Measurements from ENCODE around the gene FAM3D.

FAM3D gene

DNA sequence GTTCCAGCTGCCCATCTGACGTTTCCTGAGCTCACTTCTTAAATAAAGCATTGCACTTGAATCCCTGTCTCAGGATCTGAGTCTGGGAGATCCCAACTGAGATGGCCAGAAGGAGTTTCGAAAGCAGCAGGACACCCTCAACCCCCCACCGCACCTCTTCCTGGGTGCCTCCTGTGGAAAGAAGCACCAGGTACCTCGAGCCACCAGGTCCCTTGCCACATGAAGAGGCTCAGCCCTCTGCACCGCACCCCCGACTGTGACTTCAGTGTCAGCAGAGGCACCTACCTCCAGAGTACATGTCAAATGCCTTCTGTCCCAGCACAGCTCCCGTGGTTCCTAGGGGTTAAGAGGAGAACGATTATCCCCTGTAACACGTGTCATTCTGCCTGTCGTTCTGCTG is 26.7 kb downstream of the FAM3D start:
- in situ Hi-C loops (cut with MboI; ENCODE audit: low pct_unique_long_range_greater_than_20kb, low sequenced_read_pairs, unreplicated experiment): loop anchor here (25.0 kb wide), 1 partner anchor 328 kb away; the partner anchor contains the start of genes HTD2 and RPP14
- TF ChIP-seq, protein P1, sequence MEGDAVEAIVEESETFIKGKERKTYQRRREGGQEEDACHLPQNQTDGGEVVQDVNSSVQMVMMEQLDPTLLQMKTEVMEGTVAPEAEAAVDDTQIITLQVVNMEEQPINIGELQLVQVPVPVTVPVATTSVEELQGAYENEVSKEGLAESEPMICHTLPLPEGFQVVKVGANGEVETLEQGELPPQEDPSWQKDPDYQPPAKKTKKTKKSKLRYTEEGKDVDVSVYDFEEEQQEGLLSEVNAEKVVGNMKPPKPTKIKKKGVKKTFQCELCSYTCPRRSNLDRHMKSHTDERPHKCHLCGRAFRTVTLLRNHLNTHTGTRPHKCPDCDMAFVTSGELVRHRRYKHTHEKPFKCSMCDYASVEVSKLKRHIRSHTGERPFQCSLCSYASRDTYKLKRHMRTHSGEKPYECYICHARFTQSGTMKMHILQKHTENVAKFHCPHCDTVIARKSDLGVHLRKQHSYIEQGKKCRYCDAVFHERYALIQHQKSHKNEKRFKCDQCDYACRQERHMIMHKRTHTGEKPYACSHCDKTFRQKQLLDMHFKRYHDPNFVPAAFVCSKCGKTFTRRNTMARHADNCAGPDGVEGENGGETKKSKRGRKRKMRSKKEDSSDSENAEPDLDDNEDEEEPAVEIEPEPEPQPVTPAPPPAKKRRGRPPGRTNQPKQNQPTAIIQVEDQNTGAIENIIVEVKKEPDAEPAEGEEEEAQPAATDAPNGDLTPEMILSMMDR (IDR thresholded peaks at IDR 0.05; ENCODE audit: extremely low read depth, insufficient read depth, missing control alignments): no peak
- no peak for DNase-seq (ENCODE audit: low spot score)

DNA sequence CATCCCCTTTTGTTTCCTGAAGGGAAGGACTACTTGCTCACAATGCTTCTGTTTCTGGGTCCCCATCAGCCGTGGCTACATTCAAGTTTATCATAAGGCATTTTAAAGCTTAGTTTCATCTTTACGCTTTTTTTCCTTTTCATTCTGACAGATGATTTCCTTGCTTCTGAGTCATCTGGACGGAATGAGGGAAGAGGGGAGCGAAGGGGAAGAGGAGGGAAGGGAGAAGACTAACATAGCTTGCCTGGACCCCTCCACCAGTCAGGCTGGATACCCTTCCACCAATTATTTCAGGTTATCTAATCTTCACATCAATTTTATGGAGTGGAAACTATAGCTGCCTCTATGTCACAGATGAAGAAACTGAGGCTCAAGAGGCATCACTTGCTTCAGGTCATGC is 27.6 kb downstream of the FAM3D start:
- TF ChIP-seq, protein P1 (IDR thresholded peaks at IDR 0.05; ENCODE audit: extremely low read depth, insufficient read depth, missing control alignments): no peak
- in situ Hi-C loops (cut with MboI; ENCODE audit: low pct_unique_long_range_greater_than_20kb, low sequenced_read_pairs, unreplicated experiment): loop anchor here (25.0 kb wide), 1 partner anchor 327 kb away; the partner anchor contains the start of genes HTD2 and RPP14
- DNase-seq (ENCODE audit: low spot score): no peak

DNA sequence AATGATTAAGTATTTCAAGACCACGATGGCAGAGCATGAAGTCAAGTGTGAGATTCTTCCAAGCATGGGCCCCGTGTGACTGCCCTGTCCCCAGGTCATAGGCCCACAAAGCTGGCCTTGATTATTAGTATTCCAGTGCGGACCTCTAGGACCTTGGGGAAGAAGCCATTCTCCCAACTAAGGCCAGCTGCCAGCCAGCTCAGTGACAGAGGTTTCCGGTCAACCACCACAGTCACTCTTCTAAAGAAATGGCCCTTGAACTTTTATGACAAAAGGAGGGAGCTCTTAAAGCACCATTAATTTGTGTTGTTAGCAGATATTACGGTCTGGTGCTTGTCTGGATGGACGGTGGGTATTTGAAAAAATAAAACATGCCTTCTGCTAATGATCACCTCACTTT is 28.0 kb downstream of the FAM3D start:
- TF ChIP-seq, protein P1 (IDR thresholded peaks at IDR 0.05; ENCODE audit: extremely low read depth, insufficient read depth, missing control alignments): no peak
- in situ Hi-C loops (cut with MboI; ENCODE audit: low pct_unique_long_range_greater_than_20kb, low sequenced_read_pairs, unreplicated experiment): loop anchor here (25.0 kb wide), 1 partner anchor 326 kb away; the partner anchor contains the start of genes HTD2 and RPP14
- DNase-seq (ENCODE audit: low spot score): no peak

- in situ Hi-C loops (cut with MboI; ENCODE audit: low pct_unique_long_range_greater_than_20kb, low sequenced_read_pairs, unreplicated experiment): loop anchor here (25.0 kb wide), 1 partner anchor 325 kb away; the partner anchor contains the start of genes HTD2 and RPP14
- TF ChIP-seq, protein P1 (IDR thresholded peaks at IDR 0.05; ENCODE audit: extremely low read depth, insufficient read depth, missing control alignments): no peak
- no peak for DNase-seq (ENCODE audit: low spot score)
Observed at GRCh38 chr3:58637509-58637908, 29.1 kb downstream of the FAM3D start.

- peak; percentile 62 for DNase-seq (ENCODE audit: low spot score)
- in situ Hi-C loops (cut with MboI; ENCODE audit: low pct_unique_long_range_greater_than_20kb, low sequenced_read_pairs, unreplicated experiment): loop anchor here (25.0 kb wide), 1 partner anchor 323 kb away; the partner anchor contains the start of genes HTD2 and RPP14
- TF ChIP-seq, protein P1 (IDR thresholded peaks at IDR 0.05; ENCODE audit: extremely low read depth, insufficient read depth, missing control alignments): peak; percentile 22
Observed at GRCh38 chr3:58635371-58636285, 30.9 kb downstream of the FAM3D start.

DNA sequence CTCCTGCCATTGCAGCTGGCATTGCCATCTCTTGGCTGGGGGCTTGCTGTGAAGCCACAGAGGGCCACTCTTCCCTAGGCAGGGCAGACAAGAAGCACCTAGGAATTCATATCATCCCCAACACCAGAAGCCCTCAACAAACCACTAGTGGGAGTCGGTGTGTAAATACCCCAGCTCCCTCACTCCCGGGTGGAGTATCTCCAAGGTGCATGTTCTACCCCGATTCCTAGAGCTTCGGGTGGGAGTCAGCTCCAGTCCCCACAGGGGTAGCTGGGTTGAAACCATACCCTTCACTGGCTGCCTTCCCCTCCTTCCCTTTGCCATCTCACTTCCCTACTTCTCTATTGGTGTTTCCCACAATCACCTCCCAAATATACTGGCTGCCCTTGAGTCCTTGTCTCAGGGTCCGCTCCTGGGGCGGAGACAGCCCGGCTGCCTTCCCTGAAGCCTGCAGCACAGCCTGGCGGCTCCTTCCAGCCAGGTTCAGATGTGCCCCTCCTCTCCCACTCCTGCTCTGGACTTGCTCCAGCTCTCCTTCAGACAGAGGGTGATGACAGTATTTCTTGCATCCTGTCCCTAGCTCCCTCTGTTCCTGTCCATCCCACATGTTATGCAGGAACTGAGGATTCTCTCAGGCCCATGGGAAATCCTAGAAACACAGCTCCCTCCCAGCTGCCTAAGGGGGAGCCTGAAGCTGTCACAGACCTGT is 33.3 kb downstream of the FAM3D start:
- in situ Hi-C loops (cut with MboI; ENCODE audit: low pct_unique_long_range_greater_than_20kb, low sequenced_read_pairs, unreplicated experiment): loop anchor here (25.0 kb wide), 1 partner anchor 321 kb away; the partner anchor contains the start of genes HTD2 and RPP14
- TF ChIP-seq, protein P1 (IDR thresholded peaks at IDR 0.05; ENCODE audit: extremely low read depth, insufficient read depth, missing control alignments): no peak
- no peak for DNase-seq (ENCODE audit: low spot score)
